HG02973 (cell line): Measurements from ENCODE around the gene SCNN1B.
"Not testable (repeated sequence)": the region's sequence is repeated elsewhere in the genome, so short reads cannot be mapped to it uniquely, and the experiment has no call there.

Experiments
- ATAC-seq: cut with Tn5 transposase; IDR thresholded peaks from one replicate; pipeline ENCODE4 v1.9.1; 2021; ENCODE audit warnings: moderate library complexity; ENCODE audit not compliant: unreplicated experiment

Gene SCNN1B

GRCh38 chr16:23400447-23400846 lies 98.3 kb downstream of the SCNN1B start:
- ATAC-seq = not testable (repeated sequence)

- no peak for ATAC-seq
Measured at GRCh38 chr16:23401139-23401538, 99.0 kb downstream of the SCNN1B start.

- no peak for ATAC-seq
Measured at GRCh38 chr16:23402100-23402499, 100.0 kb downstream of the SCNN1B start.

GRCh38 chr16:23403547-23403946 lies 101.4 kb downstream of the SCNN1B start:
- no peak for ATAC-seq

- ATAC-seq = no peak
Measured at GRCh38 chr16:23406024-23406423, 103.9 kb downstream of the SCNN1B start.

- ATAC-seq = no peak
Measured at GRCh38 chr16:23406546-23407240, 104.6 kb downstream of the SCNN1B start.

- no peak for ATAC-seq
Measured at GRCh38 chr16:23407436-23408127, 105.5 kb downstream of the SCNN1B start.

- ATAC-seq = no peak
Measured at GRCh38 chr16:23408242-23408822, 106.2 kb downstream of the SCNN1B start.

- ATAC-seq = no peak
Measured at GRCh38 chr16:23408823-23409298, 106.8 kb downstream of the SCNN1B start.

GRCh38 chr16:23409522-23409921 lies 107.4 kb downstream of the SCNN1B start:
- no peak for ATAC-seq

- no peak for ATAC-seq
Measured at GRCh38 chr16:23410176-23410575, 108.1 kb downstream of the SCNN1B start.

- no peak for ATAC-seq
Measured at GRCh38 chr16:23414731-23415130, 112.6 kb downstream of the SCNN1B start.

- no peak for ATAC-seq
Measured at GRCh38 chr16:23416816-23417215, 114.7 kb downstream of the SCNN1B start.

GRCh38 chr16:23420011-23420410 lies 117.9 kb downstream of the SCNN1B start:
- no peak for ATAC-seq

GRCh38 chr16:23423496-23424049 lies 121.5 kb downstream of the SCNN1B start:
- ATAC-seq = no peak

GRCh38 chr16:23424292-23424958 lies 122.3 kb downstream of the SCNN1B start:
- no peak for ATAC-seq

- no peak for ATAC-seq
Measured at GRCh38 chr16:23428351-23428750, 126.2 kb downstream of the SCNN1B start.
